HG02884 (cell line): ENCODE results near the gene FAM163B.

Source experiments
- ATAC-seq: cut with Tn5 transposase; IDR thresholded peaks from one replicate; pipeline ENCODE4 v1.9.1; 2021; ENCODE audit warnings: mild to moderate bottlenecking, moderate library complexity; ENCODE audit not compliant: unreplicated experiment

FAM163B gene

GRCh38 chr9:133529874-133530273 is 79.3 kb downstream of the FAM163B start:
- ATAC-seq: no peak

DNA sequence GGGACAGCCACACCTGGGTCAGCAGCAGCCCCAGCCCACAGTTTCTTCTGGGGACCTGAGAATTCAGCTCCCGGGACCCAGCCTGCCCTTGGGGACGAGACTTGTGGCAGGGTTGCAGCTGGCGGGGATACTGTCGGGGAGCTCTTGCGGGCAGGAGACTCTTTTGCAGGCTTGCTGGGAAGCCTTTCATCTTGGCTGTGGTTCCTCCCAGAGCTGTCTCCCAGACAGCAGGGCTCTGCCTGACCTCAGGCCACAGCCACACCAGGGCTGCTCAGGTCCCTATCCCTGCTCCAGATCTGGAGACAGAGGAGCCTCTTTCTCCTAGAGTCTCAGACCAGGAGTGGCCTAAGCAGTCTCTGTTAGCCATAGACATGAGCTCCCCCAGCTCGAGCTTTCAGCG is 79.7 kb downstream of the FAM163B start:
- no peak for ATAC-seq

- ATAC-seq: no peak
Observed at GRCh38 chr9:133528876-133529241, 80.3 kb downstream of the FAM163B start.

- no peak for ATAC-seq
Observed at GRCh38 chr9:133528001-133528875, 81.0 kb downstream of the FAM163B start.

DNA sequence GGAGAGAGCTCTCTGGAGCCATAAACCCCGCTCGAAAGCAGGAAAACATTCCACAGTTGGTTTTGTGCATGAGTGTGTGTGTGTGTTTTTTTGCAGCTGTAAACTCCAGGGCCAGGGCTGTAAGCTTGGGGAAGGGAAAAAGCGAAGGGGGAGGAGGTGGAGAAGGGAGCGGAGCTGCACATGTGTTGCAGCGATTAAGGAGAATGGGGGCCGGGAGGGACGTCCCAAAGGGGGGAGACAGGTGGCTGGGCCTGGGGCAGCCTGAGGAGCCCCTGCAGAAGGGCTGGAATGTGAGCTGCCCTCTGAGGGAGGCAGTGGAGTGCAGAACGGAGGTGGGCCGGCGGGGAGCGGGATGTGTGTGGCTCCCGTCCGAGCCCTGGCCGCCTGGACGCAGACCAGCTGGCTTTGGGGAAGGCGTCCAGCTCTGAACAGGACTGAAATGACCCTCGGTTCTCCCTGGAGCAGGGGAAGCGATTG is 81.7 kb downstream of the FAM163B start:
- no peak for ATAC-seq
